ENCODE results near the gene MOXD1. TPM values are rescaled to one million over a fixed set of nuclear protein-coding genes. Genes with fewer than 3 reads are reported as not detected.
A peak's percentile ranks its signal among the peaks of the same experiment; 100 is the strongest.

MOXD1 gene
- total and polyA plus RNA-seq, 5 donors from 2014 or later: not detected

- Mint-ChIP-seq H3K9me3 (peaks cover 0 to 1% (median 0%) of the 10 kb centered on the region in 7 donors), H3K27ac (no peak overlapping the region), H3K27me3 (peaks cover 41% of the 10 kb centered on the region), H3K4me1 (no peaks in the 10 kb centered on the region), H3K4me3 (no peak overlapping the region), H3K36me3 (no peaks in the 10 kb centered on the region)
- Histone ChIP-seq H3K9me3 (ENCODE audit: control insufficient read depth in 2 of 2, low read length in 2 of 2) (no peaks in the 10 kb centered on the region), H3K4me1 (ENCODE audit: control insufficient read depth, insufficient read depth, low read length, poor library complexity, severe bottlenecking) (no peaks in the 10 kb centered on the region), H3K4me3 (ENCODE audit: low read depth, low read length) (no peak overlapping the region), H3K27ac (ENCODE audit: insufficient read depth, low read length, poor library complexity, severe bottlenecking) (no peak overlapping the region), H3K36me3 (ENCODE audit: control insufficient read depth, insufficient read depth, low read length) (no peaks in the 10 kb centered on the region), H3K27me3 (ENCODE audit: control insufficient read depth, insufficient read depth, low read length) (peaks cover 2% of the 10 kb centered on the region)
- no peak for DNase-seq
- ATAC-seq (ENCODE audit: low read depth in 2 of 2): no peak
These were observed 9.6 kb upstream of the MOXD1 start for GRCh38 chr6:132410830-132411229.

GRCh38 chr6:132405143-132405915 is 4.1 kb upstream of the MOXD1 start:
- Mint-ChIP-seq H3K27me3 (peaks cover 56% of the 10 kb centered on the region), H3K4me1 (peaks cover 0 to 11% (median 5%) of the 10 kb centered on the region in 4 donors), H3K9me3 (peaks cover 0 to under 1% (median 0%) of the 10 kb centered on the region in 7 donors), H3K4me3 (no peak overlapping the region), H3K36me3 (no peaks in the 10 kb centered on the region), H3K27ac (no peak overlapping the region)
- Histone ChIP-seq H3K27me3 (ENCODE audit: control insufficient read depth, insufficient read depth, low read length) (peaks cover 22% of the 10 kb centered on the region), H3K27ac (ENCODE audit: insufficient read depth, low read length, poor library complexity, severe bottlenecking) (no peak overlapping the region), H3K9me3 (ENCODE audit: control insufficient read depth in 2 of 2, low read length in 2 of 2) (no peaks in the 10 kb centered on the region), H3K36me3 (ENCODE audit: control insufficient read depth, insufficient read depth, low read length) (no peaks in the 10 kb centered on the region), H3K4me3 (ENCODE audit: low read depth, low read length) (no peak overlapping the region), H3K4me1 (ENCODE audit: control insufficient read depth, insufficient read depth, low read length, poor library complexity, severe bottlenecking) (peaks cover 7% of the 10 kb centered on the region)
- ATAC-seq (ENCODE audit: low read depth in 2 of 2) (no peak), DNase-seq (no peak)

GRCh38 chr6:132404736-132405135 is 3.5 kb upstream of the MOXD1 start:
- Histone ChIP-seq H3K9me3 (ENCODE audit: control insufficient read depth in 2 of 2, low read length in 2 of 2) (no peaks in the 10 kb centered on the region), H3K4me1 (ENCODE audit: control insufficient read depth, insufficient read depth, low read length, poor library complexity, severe bottlenecking) (peaks cover 7% of the 10 kb centered on the region), H3K36me3 (ENCODE audit: control insufficient read depth, insufficient read depth, low read length) (no peaks in the 10 kb centered on the region), H3K27me3 (ENCODE audit: control insufficient read depth, insufficient read depth, low read length) (peaks cover 25% of the 10 kb centered on the region), H3K4me3 (ENCODE audit: low read depth, low read length) (no peak overlapping the region), H3K27ac (ENCODE audit: insufficient read depth, low read length, poor library complexity, severe bottlenecking) (no peak overlapping the region)
- no peak for DNase-seq
- ATAC-seq (ENCODE audit: low read depth in 2 of 2): no peak
- H3K4me1 Mint-ChIP-seq: peaks cover 0 to 11% (median 5%) of the 10 kb centered on the region in 4 donors
- no peaks in the 10 kb centered on the region for H3K36me3 Mint-ChIP-seq
- H3K27ac Mint-ChIP-seq: no peak overlapping the region
- H3K27me3 Mint-ChIP-seq: peaks cover 61% of the 10 kb centered on the region
- no peak overlapping the region for H3K4me3 Mint-ChIP-seq
- H3K9me3 Mint-ChIP-seq: no peaks in the 10 kb centered on the region

GRCh38 chr6:132404330-132404729 is 3.1 kb upstream of the MOXD1 start:
- Histone ChIP-seq H3K27me3 (ENCODE audit: control insufficient read depth, insufficient read depth, low read length) (peaks cover 27% of the 10 kb centered on the region), H3K36me3 (ENCODE audit: control insufficient read depth, insufficient read depth, low read length) (no peaks in the 10 kb centered on the region), H3K4me1 (ENCODE audit: control insufficient read depth, insufficient read depth, low read length, poor library complexity, severe bottlenecking) (peaks cover 7% of the 10 kb centered on the region), H3K27ac (ENCODE audit: insufficient read depth, low read length, poor library complexity, severe bottlenecking) (no peak overlapping the region), H3K4me3 (ENCODE audit: low read depth, low read length) (no peak overlapping the region), H3K9me3 (ENCODE audit: control insufficient read depth in 2 of 2, low read length in 2 of 2) (no peaks in the 10 kb centered on the region)
- peaks cover 0 to 11% (median 5%) of the 10 kb centered on the region in 4 donors for H3K4me1 Mint-ChIP-seq
- H3K27me3 Mint-ChIP-seq: peaks cover 66% of the 10 kb centered on the region
- DNase-seq (no peak), ATAC-seq (ENCODE audit: low read depth in 2 of 2) (no peak)
- no peaks in the 10 kb centered on the region for H3K36me3 Mint-ChIP-seq
- no peaks in the 10 kb centered on the region for H3K9me3 Mint-ChIP-seq
- no peak overlapping the region for H3K4me3 Mint-ChIP-seq
- no peak overlapping the region for H3K27ac Mint-ChIP-seq

- Histone ChIP-seq H3K4me1 (ENCODE audit: control insufficient read depth, insufficient read depth, low read length, poor library complexity, severe bottlenecking) (peaks cover 7% of the 10 kb centered on the region), H3K27ac (ENCODE audit: insufficient read depth, low read length, poor library complexity, severe bottlenecking) (no peak overlapping the region), H3K9me3 (ENCODE audit: control insufficient read depth in 2 of 2, low read length in 2 of 2) (peaks cover 0 to under 1% of the 10 kb centered on the region in 2 experiments), H3K4me3 (ENCODE audit: low read depth, low read length) (no peak overlapping the region), H3K36me3 (ENCODE audit: control insufficient read depth, insufficient read depth, low read length) (no peaks in the 10 kb centered on the region), H3K27me3 (ENCODE audit: control insufficient read depth, insufficient read depth, low read length) (peaks cover 31% of the 10 kb centered on the region)
- Mint-ChIP-seq H3K4me1 (peaks cover 0 to 11% (median 5%) of the 10 kb centered on the region in 4 donors), H3K27ac (no peak overlapping the region), H3K27me3 (peaks cover 59% of the 10 kb centered on the region), H3K9me3 (no peaks in the 10 kb centered on the region), H3K4me3 (peak overlapping the region in 2 of 4 donors; percentile 26 to 36), H3K36me3 (no peaks in the 10 kb centered on the region)
- ATAC-seq (ENCODE audit: low read depth in 2 of 2) (no peak), DNase-seq (no peak)
These were observed 477 bp upstream of the MOXD1 start for GRCh38 chr6:132401618-132402285.

- DNase-seq (no peak), ATAC-seq (ENCODE audit: low read depth in 2 of 2) (no peak)
- peaks cover 46% of the 10 kb centered on the region for H3K27me3 Mint-ChIP-seq
- peaks cover 2 to 7% of the 10 kb centered on the region in 2 experiments for H3K9me3 ChIP-seq (ENCODE audit: control insufficient read depth in 2 of 2, low read length in 2 of 2)
- H3K27ac ChIP-seq (ENCODE audit: insufficient read depth, low read length, poor library complexity, severe bottlenecking): no peak overlapping the region
- H3K27me3 ChIP-seq (ENCODE audit: control insufficient read depth, insufficient read depth, low read length): peaks cover 35% of the 10 kb centered on the region
- H3K36me3 ChIP-seq (ENCODE audit: control insufficient read depth, insufficient read depth, low read length): no peaks in the 10 kb centered on the region
- peaks cover 0 to 11% (median 5%) of the 10 kb centered on the region in 4 donors for H3K4me1 Mint-ChIP-seq
- no peak overlapping the region for H3K4me3 ChIP-seq (ENCODE audit: low read depth, low read length)
- H3K9me3 Mint-ChIP-seq: peaks cover 0 to 5% (median 0%) of the 10 kb centered on the region in 7 donors
- H3K36me3 Mint-ChIP-seq: no peaks in the 10 kb centered on the region
- H3K4me1 ChIP-seq (ENCODE audit: control insufficient read depth, insufficient read depth, low read length, poor library complexity, severe bottlenecking): peaks cover 7% of the 10 kb centered on the region
- no peak overlapping the region for H3K27ac Mint-ChIP-seq
- peak overlapping the region in 2 of 4 donors; percentile 6 to 68 for H3K4me3 Mint-ChIP-seq
These were observed 756 bp downstream of the MOXD1 start for GRCh38 chr6:132400555-132400882.

GRCh38 chr6:132399376-132400074 is 1.8 kb downstream of the MOXD1 start:
- Histone ChIP-seq H3K4me1 (ENCODE audit: control insufficient read depth, insufficient read depth, low read length, poor library complexity, severe bottlenecking) (peaks cover 7% of the 10 kb centered on the region), H3K9me3 (ENCODE audit: control insufficient read depth in 2 of 2, low read length in 2 of 2) (peaks cover 11 to 17% of the 10 kb centered on the region in 2 experiments), H3K27me3 (ENCODE audit: control insufficient read depth, insufficient read depth, low read length) (peaks cover 36% of the 10 kb centered on the region), H3K4me3 (ENCODE audit: low read depth, low read length) (no peak overlapping the region), H3K36me3 (ENCODE audit: control insufficient read depth, insufficient read depth, low read length) (no peaks in the 10 kb centered on the region), H3K27ac (ENCODE audit: insufficient read depth, low read length, poor library complexity, severe bottlenecking) (no peak overlapping the region)
- Mint-ChIP-seq H3K9me3 (peaks cover 1 to 15% (median 3%) of the 10 kb centered on the region in 7 donors), H3K4me3 (no peak overlapping the region), H3K36me3 (no peaks in the 10 kb centered on the region), H3K27ac (no peak overlapping the region), H3K27me3 (peaks cover 48% of the 10 kb centered on the region), H3K4me1 (peaks cover 0 to 11% (median 5%) of the 10 kb centered on the region in 4 donors)
- ATAC-seq (ENCODE audit: low read depth in 2 of 2): no peak
- no peak for DNase-seq
